Measurements from ENCODE around the gene GRAPL.
"Not testable (repeated sequence)": the region's sequence is repeated elsewhere in the genome, so short reads cannot be mapped to it uniquely, and the experiment has no call there.

GRAPL gene

DNA sequence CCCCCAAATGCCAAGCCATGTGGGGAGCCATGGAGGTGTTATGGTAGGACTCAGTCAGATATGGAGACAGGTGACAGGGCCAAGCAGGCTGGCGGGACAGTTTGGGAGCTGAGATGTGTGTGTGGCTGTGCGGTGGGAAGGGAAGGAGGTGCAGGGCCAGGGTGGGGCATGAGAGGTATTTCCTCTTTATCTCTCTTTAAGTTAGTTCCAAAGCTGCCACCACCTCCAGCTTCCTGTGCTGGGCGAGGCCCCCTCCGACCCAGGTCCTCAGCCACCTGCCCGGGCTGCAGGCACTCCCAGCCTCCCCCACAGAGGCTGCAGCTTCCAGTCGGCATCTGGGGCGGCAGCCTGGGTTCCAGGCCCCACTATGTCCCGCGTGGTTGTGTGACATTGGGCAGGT is 6.4 kb downstream of the GRAPL start:
- in situ Hi-C loops (cut with HindIII; ENCODE audit: low pct_ligation_motif_present, low pct_unique_long_range_greater_than_20kb, low sequenced_read_pairs); DNase-seq: not testable (repeated sequence)

DNA sequence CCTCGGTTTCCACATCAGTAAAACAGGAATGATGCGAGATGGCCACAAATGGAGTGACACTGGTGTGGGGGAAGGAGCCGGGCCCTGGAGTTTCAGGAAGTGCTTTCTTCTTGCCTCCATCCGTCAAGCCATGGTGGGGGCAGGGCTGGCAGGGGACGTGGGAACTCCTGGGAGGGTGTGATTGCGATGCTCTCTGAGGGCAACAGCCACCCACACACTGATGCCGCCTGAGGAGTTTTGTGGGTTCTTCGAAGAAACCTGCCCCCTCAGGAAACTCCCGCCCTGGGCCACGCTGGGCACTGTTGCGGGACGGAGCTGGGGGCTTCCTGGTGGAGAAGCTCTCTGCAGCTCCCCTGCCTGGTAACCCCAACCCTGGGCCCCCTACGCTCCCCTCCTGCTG is 8.0 kb downstream of the GRAPL start:
- in situ Hi-C loops (cut with HindIII; ENCODE audit: low pct_ligation_motif_present, low pct_unique_long_range_greater_than_20kb, low sequenced_read_pairs); DNase-seq: not testable (repeated sequence)

DNA sequence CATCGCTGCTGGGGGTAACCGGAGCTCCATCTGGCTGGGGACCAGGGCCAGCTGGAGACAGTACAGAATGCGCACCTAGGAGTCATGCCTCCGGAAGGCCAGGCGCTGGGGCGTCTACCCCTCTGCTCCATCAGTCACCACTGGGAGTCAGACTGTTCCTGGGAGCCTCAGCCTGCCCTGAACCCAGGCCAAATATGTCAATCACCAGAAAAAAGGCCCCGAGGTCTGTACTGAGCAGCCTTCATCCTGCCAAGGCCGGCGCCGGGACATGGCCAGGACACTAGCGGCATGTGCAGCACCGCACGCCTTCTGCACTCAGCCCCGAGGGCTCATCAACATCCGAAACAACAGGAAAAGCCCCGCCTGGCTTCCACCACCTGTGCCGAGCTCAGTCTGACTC is 8.7 kb downstream of the GRAPL start:
- in situ Hi-C loops (cut with HindIII; ENCODE audit: low pct_ligation_motif_present, low pct_unique_long_range_greater_than_20kb, low sequenced_read_pairs); DNase-seq: not testable (repeated sequence)

DNA sequence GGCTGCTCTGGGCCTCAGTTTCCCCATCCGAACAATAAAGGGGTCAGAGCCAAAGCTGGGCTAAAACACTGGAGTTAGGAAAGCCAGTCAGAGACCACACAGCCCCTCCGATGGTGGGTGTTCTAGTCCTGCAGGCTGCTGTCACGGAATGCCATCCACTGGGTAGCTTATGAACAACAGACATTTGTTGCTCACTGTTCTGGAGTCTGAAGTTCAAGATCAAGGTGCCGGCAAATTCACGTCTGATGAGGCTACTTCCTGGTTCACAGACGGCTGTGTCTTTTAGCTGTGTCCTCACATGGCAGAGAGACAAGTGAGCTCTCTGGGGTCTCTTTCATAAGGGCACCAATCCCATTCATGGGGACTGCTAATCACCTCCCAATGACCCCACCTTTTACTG is 9.2 kb downstream of the GRAPL start:
- in situ Hi-C loops (cut with HindIII; ENCODE audit: low pct_ligation_motif_present, low pct_unique_long_range_greater_than_20kb, low sequenced_read_pairs); DNase-seq: not testable (repeated sequence)

DNA sequence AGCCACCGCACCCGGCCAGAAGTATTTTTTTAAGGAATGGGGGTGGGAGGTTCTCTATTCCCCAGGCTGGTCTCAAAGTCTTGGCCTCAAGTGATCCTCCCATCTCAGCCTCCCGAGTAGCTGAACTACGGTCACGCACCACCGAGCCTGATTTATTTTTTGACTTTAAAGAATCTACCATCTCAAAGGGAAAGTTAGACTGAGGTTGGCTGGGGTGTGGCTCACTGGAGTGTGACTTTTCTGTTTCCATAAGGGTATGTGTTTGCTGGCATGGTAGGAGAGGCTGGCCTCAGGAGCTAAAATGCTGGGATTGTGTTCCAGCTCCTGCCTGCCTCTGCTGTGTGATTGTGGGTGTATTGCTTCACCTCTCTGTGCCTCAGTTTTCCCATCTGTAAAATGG is 10.6 kb downstream of the GRAPL start:
- in situ Hi-C loops (cut with HindIII; ENCODE audit: low pct_ligation_motif_present, low pct_unique_long_range_greater_than_20kb, low sequenced_read_pairs); DNase-seq: not testable (repeated sequence)

DNA sequence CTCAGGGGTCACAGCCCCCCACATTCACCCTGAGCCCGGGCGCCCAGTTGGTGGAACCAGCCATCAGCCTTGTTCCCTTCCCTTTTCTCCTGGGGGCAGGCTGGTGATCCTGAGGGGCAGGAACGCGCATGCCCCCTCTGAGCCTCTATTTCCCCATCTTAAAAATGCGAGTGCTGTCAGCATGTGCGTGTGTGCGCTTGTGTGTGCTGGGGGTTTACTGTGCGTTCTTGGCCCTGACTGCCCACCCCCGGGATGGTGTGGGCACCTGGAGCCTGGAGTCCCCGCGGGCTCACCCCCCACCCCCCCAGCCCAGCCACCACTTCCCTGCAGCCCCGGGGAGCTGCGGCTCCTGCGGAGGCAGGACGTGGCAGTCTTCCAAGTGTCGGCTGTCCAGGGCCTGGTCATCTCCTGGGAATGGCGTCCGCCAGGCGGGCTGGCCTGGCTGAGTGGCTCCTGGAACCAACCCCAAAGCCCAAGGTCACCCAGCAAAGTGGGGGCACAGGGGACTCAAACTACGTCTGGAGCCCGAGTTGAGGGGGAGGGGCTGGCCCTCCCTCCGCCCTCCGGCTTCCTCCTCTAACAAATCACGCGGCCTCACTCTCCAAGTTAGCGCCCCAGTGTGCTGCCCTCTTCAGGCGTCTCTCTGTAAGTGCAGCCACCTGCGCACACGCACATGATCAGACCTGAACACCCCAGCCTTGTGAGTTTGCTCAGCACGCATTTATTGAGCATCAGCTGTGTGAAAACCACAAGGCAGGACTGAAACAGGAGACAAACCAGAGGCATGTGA is 14.2 kb downstream of the GRAPL start:
- in situ Hi-C loops (cut with HindIII; ENCODE audit: low pct_ligation_motif_present, low pct_unique_long_range_greater_than_20kb, low sequenced_read_pairs); DNase-seq: not testable (repeated sequence)

DNA sequence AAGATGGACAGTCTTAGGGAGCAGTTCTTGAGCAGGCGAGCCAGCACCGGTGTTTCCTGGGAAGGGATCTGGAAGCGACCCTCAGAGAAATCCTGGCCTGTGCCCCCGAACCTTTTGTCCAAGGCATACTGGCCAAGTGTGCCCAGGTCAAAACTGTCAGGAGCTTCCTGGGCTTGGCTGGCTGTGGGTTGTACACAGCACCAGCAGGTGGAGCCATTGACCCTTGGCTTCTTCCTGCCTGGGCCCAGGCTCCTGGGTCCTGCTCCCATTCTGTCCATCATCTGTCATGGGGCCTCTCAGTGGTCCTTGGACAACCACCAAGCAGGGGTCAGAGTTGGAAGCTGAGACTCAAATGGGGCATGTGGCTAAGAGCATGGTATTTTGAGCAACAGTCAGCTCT is 15.0 kb downstream of the GRAPL start:
- in situ Hi-C loops (cut with HindIII; ENCODE audit: low pct_ligation_motif_present, low pct_unique_long_range_greater_than_20kb, low sequenced_read_pairs); DNase-seq: not testable (repeated sequence)

DNA sequence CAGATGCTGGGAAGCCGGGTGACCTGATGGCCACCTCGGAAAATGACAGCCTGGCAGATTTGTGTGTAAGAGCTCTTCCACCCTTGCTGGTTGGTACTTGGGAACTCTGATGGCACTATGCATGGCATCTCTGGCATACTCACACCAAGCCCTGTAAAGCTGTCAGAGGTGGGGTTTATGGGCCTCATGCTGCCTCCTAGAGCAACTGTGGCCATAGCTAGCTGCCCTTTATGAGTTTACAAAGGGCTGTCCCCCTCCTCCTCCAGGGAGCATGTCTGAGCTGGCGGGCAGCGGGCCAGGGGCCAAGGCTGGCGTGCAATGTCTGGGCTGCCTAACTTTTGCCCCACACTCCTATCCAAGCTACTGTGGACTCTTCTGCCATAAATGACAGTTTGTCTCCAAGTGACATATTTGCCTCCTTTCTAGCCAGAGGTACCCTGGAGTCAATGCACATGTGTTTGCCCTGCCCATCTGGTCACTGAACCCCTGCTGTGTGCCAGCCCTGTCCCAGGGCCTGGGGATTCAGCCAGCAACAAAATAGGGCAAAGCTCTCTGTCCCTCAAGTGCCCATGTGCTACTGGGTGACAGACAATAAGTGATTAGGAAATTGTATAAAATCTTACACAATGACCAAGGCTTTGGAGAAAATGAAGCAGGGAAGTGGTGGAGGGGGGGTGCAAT is 15.8 kb downstream of the GRAPL start:
- in situ Hi-C loops (cut with HindIII; ENCODE audit: low pct_ligation_motif_present, low pct_unique_long_range_greater_than_20kb, low sequenced_read_pairs): not testable (repeated sequence)

DNA sequence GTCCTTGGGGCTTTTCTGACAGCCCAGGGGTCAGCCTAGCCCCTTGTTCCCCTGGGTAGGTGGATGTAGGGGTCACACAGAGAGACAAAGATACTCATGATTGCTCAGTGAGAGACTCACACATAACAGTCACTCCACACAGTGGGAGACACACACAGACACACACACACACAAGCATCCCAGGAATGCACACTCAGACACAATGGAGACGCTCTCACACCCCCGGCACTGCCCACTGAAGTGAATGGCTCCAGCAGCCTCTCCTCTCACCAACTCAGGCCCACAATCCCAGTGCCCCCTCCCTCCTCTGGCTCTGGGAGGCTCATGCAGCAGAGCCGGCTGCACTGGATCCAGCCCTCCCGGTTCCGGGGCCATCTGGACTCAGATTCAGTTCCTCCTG is 17.0 kb downstream of the GRAPL start:
- DNase-seq; in situ Hi-C loops (cut with HindIII; ENCODE audit: low pct_ligation_motif_present, low pct_unique_long_range_greater_than_20kb, low sequenced_read_pairs): not testable (repeated sequence)

More for the DNA sequence above, 15.8 kb downstream of the GRAPL start:
- DNase-seq: not testable (repeated sequence)

DNA sequence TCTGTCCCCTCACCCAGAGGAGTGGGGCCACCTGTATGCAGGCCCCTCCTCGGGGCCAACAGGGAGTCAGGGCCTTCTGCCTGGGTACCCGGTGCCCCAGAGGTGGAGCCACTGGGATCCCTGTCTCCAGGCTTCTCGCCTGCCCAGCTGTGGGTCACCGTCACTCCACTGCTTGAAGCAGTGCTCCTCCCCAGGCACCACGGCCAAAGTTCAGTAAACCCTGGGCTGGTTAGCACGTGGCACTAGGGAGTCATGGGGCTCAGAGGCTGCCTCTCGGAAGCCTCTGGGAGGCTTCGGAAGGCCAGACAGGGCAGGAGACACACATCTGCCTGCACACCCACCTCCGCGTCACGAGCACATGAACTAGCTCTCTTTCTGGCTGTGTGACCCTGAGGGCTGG is 18.1 kb downstream of the GRAPL start:
- DNase-seq; in situ Hi-C loops (cut with HindIII; ENCODE audit: low pct_ligation_motif_present, low pct_unique_long_range_greater_than_20kb, low sequenced_read_pairs): not testable (repeated sequence)

DNA sequence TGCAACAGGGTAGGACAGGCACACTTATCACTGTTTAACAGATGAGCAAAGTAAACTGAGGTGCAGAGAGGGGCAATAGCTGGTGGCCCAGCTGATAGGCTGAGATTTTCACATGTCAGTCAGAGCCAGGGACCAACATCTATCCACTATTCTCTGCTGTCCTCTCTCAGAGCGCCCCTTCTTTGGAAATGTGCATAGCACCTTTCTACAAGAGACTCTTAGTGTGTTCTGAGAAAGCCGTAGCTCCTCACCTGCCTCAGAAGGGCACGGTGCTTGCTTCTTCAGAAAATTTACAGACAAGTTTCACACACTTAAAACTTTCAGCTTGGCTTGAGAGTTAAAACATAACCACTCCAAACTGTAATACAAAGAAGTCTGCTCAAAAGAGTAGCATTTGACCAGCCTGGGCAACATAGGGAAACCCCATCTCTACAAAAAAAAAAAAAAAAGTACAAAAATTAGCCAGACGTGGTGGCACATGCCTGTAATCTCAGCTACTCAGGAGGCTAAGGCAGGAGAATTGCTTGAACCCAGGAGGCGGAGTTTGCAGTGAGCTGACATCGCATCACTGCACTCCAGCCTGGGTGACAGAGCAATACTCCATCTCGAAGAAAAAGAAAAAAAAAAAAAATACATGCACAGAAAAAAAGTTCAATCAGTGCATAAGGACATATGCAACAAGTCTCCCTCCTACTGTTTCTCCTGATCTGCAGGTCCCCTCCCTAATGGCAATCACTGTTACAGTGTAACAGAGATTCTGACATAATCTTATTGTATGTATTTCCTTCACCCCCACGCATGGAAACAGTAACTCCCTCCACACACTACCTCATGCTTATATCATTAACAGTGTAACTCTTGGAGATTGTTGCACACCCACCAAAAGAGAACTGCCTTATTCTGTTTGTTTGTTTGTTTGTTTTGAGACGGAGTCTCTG is 23.6 kb downstream of the GRAPL start:
- DNase-seq; in situ Hi-C loops (cut with HindIII; ENCODE audit: low pct_ligation_motif_present, low pct_unique_long_range_greater_than_20kb, low sequenced_read_pairs): not testable (repeated sequence)

DNA sequence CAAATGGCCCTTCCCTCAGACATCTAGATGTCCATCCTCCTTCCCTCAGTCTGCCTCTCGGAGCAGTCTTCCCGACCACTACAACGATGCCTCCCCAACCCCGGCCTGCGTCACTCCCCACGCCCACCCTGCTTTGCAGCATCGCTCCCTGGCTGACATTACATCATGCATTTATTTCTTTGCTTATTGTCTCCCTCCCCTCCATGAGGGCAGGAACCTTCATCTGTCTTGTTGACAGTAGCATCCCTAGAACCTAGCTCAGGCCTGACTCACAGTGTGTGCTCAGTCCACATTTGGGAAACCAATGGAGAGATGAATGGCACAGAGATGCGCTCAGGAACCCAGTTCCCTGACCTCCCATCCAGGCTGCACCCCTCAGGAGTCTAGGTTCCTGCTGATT is 30.2 kb downstream of the GRAPL start:
- DNase-seq; in situ Hi-C loops (cut with HindIII; ENCODE audit: low pct_ligation_motif_present, low pct_unique_long_range_greater_than_20kb, low sequenced_read_pairs): not testable (repeated sequence)

DNA sequence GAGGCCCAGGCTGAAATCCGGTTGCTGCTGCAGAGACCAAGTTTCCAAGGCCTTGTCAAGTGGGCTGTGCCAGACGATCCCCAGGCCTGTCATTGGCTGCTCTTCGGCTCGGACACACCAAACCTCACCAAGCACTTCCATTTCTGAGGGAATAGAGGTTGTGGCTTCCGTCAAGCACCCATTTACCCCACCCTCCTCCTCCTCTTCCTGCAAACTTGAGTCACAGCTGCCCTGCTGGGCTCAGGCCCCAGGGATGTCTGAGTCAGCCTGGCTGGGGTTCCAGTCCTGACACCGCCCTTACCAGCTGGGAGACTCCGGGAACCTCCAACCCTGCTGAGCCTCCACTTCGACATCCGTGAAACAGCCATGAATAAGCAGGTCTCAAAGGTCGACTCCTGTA is 31.1 kb downstream of the GRAPL start:
- in situ Hi-C loops (cut with HindIII; ENCODE audit: low pct_ligation_motif_present, low pct_unique_long_range_greater_than_20kb, low sequenced_read_pairs); DNase-seq: not testable (repeated sequence)

DNA sequence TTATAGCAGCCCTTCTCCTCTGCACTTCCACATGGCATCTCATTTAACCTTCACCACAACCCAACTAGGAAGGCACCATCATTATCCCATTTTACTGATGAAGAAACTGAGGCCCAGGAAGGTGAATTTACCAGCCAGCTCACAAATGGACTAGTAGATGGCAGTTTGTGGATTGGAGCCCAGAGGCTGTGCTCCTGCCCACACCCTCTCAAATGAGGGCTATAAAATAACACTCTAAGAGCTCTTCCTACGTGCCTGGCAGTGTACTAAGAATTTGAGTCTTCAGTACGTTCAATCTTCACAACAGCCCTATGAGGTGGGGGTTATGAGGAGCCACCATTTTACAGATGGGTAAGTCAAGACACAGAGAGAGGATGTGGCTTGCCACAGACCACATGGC is 31.5 kb downstream of the GRAPL start:
- in situ Hi-C loops (cut with HindIII; ENCODE audit: low pct_ligation_motif_present, low pct_unique_long_range_greater_than_20kb, low sequenced_read_pairs); DNase-seq: not testable (repeated sequence)

DNA sequence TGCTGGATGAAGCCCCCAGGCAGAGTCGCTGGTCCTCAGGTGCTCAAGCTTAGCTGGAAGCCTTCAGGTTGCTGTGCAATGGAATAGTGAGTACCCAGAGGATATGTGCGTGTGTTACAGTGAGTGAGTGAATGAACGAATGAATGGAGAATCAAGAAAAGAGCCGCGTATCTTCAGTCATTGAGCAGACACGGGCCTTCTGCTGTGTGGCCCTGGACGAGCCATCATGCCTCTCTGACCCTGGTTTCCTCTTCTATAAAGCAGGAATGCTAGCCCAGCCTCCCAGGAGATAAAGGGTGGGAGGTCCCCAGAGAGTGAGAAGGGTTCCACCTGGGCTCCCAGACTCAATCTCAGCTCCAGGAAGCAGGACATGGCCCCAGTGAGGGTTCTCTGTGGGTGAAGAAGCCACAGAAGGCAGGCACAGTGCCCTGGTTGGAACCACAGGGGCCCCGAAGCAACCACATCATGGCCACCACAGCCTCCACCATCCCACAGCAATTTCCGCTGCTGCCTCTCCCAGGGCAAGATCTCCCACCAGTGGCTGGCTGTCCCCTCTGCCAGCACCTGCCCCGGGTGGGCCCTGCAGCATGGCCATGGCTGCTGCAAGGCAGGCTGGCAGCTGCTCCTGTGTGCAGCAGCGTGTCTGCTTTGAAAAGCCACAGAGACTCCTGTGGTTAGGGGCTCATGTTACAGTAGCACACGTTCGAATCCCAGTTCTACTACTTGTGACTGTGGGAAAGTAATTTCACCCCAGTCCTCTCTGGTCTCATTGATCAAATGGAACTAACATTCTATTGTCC is 34.1 kb downstream of the GRAPL start:
- DNase-seq; in situ Hi-C loops (cut with HindIII; ENCODE audit: low pct_ligation_motif_present, low pct_unique_long_range_greater_than_20kb, low sequenced_read_pairs): not testable (repeated sequence)

DNA sequence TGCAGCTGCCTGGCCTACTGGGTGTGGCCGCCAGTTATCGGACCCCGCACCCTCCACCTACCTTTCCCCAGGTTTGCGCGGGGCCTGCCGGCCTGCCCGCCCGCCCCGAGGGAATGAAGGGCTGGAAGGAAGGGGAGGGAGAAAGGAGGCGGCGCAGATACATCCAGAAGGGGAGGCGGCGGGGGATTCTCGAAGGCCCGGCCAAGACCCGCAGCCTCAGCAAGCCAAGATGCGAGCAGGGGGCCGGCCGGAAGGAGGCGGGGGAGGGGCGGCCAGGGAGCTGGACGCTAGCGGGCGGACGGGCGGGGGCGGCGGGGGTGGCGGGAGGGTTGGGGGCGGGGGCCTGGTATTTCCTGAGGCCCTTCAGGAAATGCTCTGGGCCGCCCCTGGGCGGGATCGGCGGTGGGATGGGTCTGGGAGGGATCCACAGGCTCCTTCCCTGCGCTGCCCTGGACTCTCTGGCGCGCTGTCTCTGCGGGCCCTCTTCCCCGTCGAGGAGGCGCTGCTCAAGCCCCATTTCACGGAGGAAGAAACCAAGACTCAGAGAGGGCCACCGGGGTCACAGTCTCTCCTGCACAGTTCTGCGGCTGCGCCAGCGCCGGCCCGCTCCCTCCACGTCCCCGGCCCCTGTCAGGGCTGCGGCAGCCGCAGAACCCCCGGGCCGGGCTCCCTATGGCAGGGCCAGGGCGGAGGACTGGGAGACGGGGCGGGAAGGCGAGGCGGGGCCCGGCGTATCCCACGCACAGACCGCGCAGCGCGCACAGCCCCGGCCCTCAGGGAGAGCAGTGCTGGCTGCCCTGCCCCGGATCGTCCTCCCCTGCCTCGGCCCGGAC is 35.2 kb downstream of the GRAPL start:
- in situ Hi-C loops (cut with HindIII; ENCODE audit: low pct_ligation_motif_present, low pct_unique_long_range_greater_than_20kb, low sequenced_read_pairs); DNase-seq: not testable (repeated sequence)

DNA sequence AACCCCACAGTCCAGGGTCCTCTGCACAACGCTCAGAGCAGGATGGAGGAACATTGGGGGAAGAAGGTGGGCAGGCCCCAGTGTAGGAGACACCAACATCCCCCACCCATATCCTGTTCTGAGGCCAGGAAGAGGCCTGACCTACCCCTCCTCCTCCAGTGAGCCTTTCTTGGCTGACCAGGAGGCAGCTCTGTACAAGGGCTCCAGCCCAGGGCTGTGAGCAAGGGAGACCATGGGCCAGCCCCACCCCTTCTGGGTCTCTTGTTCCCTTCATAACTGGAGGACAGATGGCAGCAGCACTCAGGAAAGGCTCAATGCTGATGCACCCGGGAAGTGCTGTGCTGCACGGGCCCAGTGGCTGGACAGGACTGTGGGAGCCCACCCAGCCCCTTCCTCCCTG is 47.0 kb downstream of the GRAPL start:
- in situ Hi-C loops (cut with HindIII; ENCODE audit: low pct_ligation_motif_present, low pct_unique_long_range_greater_than_20kb, low sequenced_read_pairs); DNase-seq: not testable (repeated sequence)
